Brain microvascular endothelial cell (primary cell): ENCODE data around the gene INPP1.

Source experiments
- DNase-seq: peaks from one replicate; pipeline ENCODE4 v3.0.0-alpha.2; 2020
- H3K27ac ChIP-seq: fragments of 250-450 bp; sonication (Bioruptor Pico); 2 replicates; pipeline ENCODE4 v1.5.1; 2020; ENCODE audit warnings: mild to moderate bottlenecking, moderate library complexity
- H3K27me3 ChIP-seq: fragments of 250-450 bp; sonication (Bioruptor Pico); replicated peaks from 2 replicates; pipeline ENCODE4 v1.5.1; 2020; ENCODE audit warnings: mild to moderate bottlenecking
- H3K36me3 ChIP-seq: fragments of 250-450 bp; sonication (Bioruptor Pico); replicated peaks from 2 replicates; pipeline ENCODE4 v1.5.1; 2020; ENCODE audit warnings: mild to moderate bottlenecking
- H3K4me3 ChIP-seq: 2 replicates; pipeline ENCODE4 v1.5.1; 2011; ENCODE audit warnings: low read depth, mild to moderate bottlenecking, control low read depth, low read length, moderate library complexity
- CTCF ChIP-seq: IDR thresholded peaks from 2 replicates; pipeline ENCODE4 v1.5.1; 2011; ENCODE audit warnings: low read depth, mild to moderate bottlenecking, moderate library complexity, low read length, control low read depth, inconsistent platforms; ENCODE audit errors: missing control alignments
- in situ Hi-C: cut with HindIII; loops from 2 replicates; pipeline ENCODE4 v1.10.0; 2017; ENCODE audit warnings: low sequenced_read_pairs, low pct_ligation_motif_present

INPP1 gene

GRCh38 chr2:190407662-190408537 lies 64.5 kb downstream of the INPP1 start, which contains the start of gene MFSD6:
MFSD6 (plus strand) TSS chr2:190408355; CDS start chr2:190436030, 27,675 bp downstream.
- in situ Hi-C loops: no loop called here
- Histone ChIP-seq H3K36me3 (no peaks in the 10 kb centered on the region), H3K4me3 (peak within 1 kb of the TSS; percentile 59), H3K27me3 (no peaks in the 10 kb centered on the region), H3K27ac (no peak within 1 kb of the TSS)
- no peak for DNase-seq
- TF ChIP-seq CTCF: no peak

- no peak for DNase-seq
- TF ChIP-seq CTCF: no peak
Observed at GRCh38 chr2:190408538-190409271, 65.3 kb downstream of the INPP1 start.

GRCh38 chr2:190409616-190410015 lies 66.2 kb downstream of the INPP1 start:
- no peak for TF ChIP-seq CTCF
- no peak overlapping the region for H3K27ac ChIP-seq
- H3K4me3 ChIP-seq: no peak overlapping the region
- no peaks in the 10 kb centered on the region for H3K36me3 ChIP-seq
- in situ Hi-C loops: no loop called here
- no peaks in the 10 kb centered on the region for H3K27me3 ChIP-seq
- no peak for DNase-seq

More at GRCh38 chr2:190408538-190409271, 65.3 kb downstream of the INPP1 start:
- Histone ChIP-seq H3K36me3 (no peaks in the 10 kb centered on the region), H3K27me3 (no peaks in the 10 kb centered on the region), H3K4me3 (peak overlapping the region; percentile 59), H3K27ac (no peak overlapping the region)
- in situ Hi-C loops: no loop called here

- DNase-seq: no peak
- in situ Hi-C loops: no loop called here
- Histone ChIP-seq H3K27ac (no peak overlapping the region), H3K4me3 (no peak overlapping the region), H3K36me3 (no peaks in the 10 kb centered on the region), H3K27me3 (no peaks in the 10 kb centered on the region)
- TF ChIP-seq CTCF: no peak
Observed at GRCh38 chr2:190410166-190410565, 66.8 kb downstream of the INPP1 start.

GRCh38 chr2:190412966-190413365 lies 69.6 kb downstream of the INPP1 start:
- Histone ChIP-seq H3K27ac (no peak overlapping the region), H3K27me3 (no peaks in the 10 kb centered on the region), H3K4me3 (no peak overlapping the region), H3K36me3 (no peaks in the 10 kb centered on the region)
- no peak for TF ChIP-seq CTCF
- in situ Hi-C loops: no loop called here
- no peak for DNase-seq
